ENCODE measurements around the gene ARAF. TPM values are rescaled to one million over a fixed set of nuclear protein-coding genes. Genes with fewer than 3 reads are reported as not detected.

The ARAF gene
- total RNA-seq, 4 donors from 2014 or later, result 34.0 to 59.4 (median 45.8) TPM

- no peaks in the 10 kb centered on the region for H3K4me1 ChIP-seq
- TF ChIP-seq POLR2A (IDR thresholded peaks at IDR 0.05), result no peak
- TF ChIP-seq, protein P1, sequence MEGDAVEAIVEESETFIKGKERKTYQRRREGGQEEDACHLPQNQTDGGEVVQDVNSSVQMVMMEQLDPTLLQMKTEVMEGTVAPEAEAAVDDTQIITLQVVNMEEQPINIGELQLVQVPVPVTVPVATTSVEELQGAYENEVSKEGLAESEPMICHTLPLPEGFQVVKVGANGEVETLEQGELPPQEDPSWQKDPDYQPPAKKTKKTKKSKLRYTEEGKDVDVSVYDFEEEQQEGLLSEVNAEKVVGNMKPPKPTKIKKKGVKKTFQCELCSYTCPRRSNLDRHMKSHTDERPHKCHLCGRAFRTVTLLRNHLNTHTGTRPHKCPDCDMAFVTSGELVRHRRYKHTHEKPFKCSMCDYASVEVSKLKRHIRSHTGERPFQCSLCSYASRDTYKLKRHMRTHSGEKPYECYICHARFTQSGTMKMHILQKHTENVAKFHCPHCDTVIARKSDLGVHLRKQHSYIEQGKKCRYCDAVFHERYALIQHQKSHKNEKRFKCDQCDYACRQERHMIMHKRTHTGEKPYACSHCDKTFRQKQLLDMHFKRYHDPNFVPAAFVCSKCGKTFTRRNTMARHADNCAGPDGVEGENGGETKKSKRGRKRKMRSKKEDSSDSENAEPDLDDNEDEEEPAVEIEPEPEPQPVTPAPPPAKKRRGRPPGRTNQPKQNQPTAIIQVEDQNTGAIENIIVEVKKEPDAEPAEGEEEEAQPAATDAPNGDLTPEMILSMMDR (IDR thresholded peaks at IDR 0.05), result no peak
- H3K9me3 ChIP-seq, result no peaks in the 10 kb centered on the region
- no peaks in the 10 kb centered on the region for H3K36me3 ChIP-seq
- WGBS, 2 donors, result 60 to 77% methylated on average over 9 of the region's 9 CpGs
- DNase-seq, result no peak
- H3K4me3 ChIP-seq (replicated peaks in 1 of 3), result no peak overlapping the region
- H3K27ac ChIP-seq, result no peak overlapping the region
- intact Hi-C loops (cut with DNase I), result no loop called here
- H3K27me3 ChIP-seq, result no peaks in the 10 kb centered on the region
Measured at GRCh38 chrX:47579537-47579936, 18.5 kb downstream of the ARAF start.

DNA sequence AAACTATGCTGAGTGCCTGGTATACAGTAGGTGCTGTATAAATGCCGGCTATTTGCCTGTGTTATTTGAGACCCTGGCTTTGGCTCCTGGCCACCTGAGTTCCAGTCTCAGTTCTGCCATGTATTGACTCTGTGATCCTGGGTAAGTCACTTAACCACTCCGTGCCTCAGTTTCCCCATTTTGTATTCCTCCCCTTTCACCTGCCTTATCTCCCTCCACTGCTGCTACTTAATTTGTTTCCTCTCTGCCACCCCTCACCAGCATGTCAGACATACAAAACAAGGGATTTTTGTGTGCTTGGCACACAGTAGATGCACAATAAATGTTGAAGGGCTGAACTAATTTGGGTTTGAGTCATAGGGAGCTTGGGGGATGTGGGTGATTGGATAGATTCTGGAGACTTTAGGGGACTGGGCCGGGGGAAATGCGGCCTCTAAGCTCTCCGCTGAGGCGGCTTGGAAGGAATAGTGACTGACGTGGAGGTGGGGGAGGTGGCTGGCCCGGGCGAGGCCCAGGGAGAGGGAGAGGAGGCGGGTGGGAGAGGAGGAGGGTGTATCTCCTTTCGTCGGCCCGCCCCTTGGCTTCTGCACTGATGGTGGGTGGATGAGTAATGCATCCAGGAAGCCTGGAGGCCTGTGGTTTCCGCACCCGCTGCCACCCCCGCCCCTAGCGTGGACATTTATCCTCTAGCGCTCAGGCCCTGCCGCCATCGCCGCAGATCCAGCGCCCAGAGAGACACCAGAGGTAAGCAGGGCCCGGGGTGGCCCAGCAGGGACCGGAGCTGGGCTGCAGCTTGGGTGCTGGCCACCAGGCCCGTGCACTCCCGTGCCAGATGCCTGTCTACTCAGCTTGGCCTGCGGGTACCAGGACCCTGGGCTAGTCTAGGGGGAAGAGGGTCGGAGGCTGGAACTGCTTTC is 21.0 kb downstream of the ARAF start, which contains the start of gene TIMP1:
TIMP1 (plus strand) TSS at position 706 of the 917 bp plus-strand sequence. CDS start 980 bp downstream, outside the sequence.
- Histone ChIP-seq H3K4me3 (replicated peaks in 1 of 3) (peak within 1 kb of the TSS in 1 of 3 donors; percentile 17), H3K27me3 (no peaks in the 10 kb centered on the region), H3K4me1 (no peaks in the 10 kb centered on the region), H3K27ac (peak within 1 kb of the TSS in 2 of 3 donors; percentile 33 to 45), H3K9me3 (no peaks in the 10 kb centered on the region), H3K36me3 (no peaks in the 10 kb centered on the region)
- TF ChIP-seq, protein P1 (IDR thresholded peaks at IDR 0.05), result no peak
- peak in 1 of 2 donors; percentile 32 for TF ChIP-seq POLR2A (IDR thresholded peaks at IDR 0.05)
- intact Hi-C loops (cut with DNase I), result no loop called here
- DNase-seq, result peak; percentile 72
- 20 to 26% methylated on average over 12 of the region's 28 CpGs for WGBS, 2 donors

DNA sequence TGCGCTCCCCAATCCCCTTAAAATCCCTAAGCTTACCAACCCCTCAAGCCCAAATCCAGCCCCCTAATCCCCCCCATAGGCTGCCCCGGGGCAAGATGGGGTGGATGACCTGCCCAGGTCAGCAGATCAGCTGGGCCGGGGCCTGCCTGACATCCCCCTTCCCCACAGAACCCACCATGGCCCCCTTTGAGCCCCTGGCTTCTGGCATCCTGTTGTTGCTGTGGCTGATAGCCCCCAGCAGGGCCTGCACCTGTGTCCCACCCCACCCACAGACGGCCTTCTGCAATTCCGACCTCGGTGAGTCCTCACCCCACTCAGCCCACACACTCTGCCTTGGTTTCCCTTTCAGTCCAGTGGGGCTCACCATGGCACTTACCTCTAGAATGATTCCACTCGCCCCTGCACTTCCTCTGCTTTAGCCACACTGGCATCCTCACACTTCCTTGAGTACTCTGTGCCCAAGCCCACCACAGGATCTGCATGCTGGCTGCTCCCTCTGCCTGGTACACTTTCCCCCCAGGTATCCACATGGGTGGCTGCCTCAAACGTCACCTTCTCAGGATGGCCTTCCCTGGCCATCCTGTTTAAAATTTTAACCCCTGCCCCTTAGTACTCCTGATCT is 22.3 kb downstream of the ARAF start:
- Histone ChIP-seq H3K4me1 (no peaks in the 10 kb centered on the region), H3K27ac (peak overlapping the region in 2 of 3 donors; percentile 24 to 33), H3K27me3 (no peaks in the 10 kb centered on the region), H3K4me3 (replicated peaks in 1 of 3) (no peak overlapping the region), H3K36me3 (no peaks in the 10 kb centered on the region), H3K9me3 (no peaks in the 10 kb centered on the region)
- DNase-seq, result no peak
- intact Hi-C loops (cut with DNase I), result no loop called here
- no peak for TF ChIP-seq POLR2A (IDR thresholded peaks at IDR 0.05)
- TF ChIP-seq, protein P1 (IDR thresholded peaks at IDR 0.05), result no peak
- 62 to 75% methylated on average over 8 of the region's 8 CpGs for WGBS, 2 donors

- H3K27ac ChIP-seq, result no peak overlapping the region
- no peaks in the 10 kb centered on the region for H3K36me3 ChIP-seq
- DNase-seq, result no peak
- H3K4me3 ChIP-seq (replicated peaks in 1 of 3), result no peak overlapping the region
- intact Hi-C loops (cut with DNase I), result no loop called here
- no peaks in the 10 kb centered on the region for H3K4me1 ChIP-seq
- H3K9me3 ChIP-seq, result no peaks in the 10 kb centered on the region
- WGBS, 2 donors, result 81 to 87% methylated on average over 6 of the region's 6 CpGs
- no peaks in the 10 kb centered on the region for H3K27me3 ChIP-seq
- no peak for TF ChIP-seq POLR2A (IDR thresholded peaks at IDR 0.05)
- TF ChIP-seq, protein P1 (IDR thresholded peaks at IDR 0.05), result no peak
Measured at GRCh38 chrX:47584714-47585113, 23.7 kb downstream of the ARAF start.

DNA sequence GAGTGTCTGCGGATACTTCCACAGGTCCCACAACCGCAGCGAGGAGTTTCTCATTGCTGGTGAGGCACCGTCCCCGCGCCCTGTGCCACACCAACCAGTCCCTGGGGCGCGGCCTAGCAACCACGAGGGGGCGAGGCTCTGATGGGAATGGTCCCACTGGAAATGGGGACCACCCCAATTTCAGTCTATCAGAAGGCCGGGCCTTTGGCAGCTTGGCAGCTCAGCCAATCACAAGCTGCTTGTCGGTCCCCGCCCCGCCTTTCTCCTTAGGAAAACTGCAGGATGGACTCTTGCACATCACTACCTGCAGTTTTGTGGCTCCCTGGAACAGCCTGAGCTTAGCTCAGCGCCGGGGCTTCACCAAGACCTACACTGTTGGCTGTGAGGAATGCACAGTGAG is 24.3 kb downstream of the ARAF start:
- Histone ChIP-seq H3K36me3 (no peaks in the 10 kb centered on the region), H3K4me1 (no peaks in the 10 kb centered on the region), H3K27ac (no peak overlapping the region), H3K27me3 (no peaks in the 10 kb centered on the region), H3K4me3 (replicated peaks in 1 of 3) (no peak overlapping the region), H3K9me3 (no peaks in the 10 kb centered on the region)
- intact Hi-C loops (cut with DNase I), result no loop called here
- WGBS, 2 donors, result 50% methylated on average over 2 of the region's 16 CpGs; no CpG with 5 or more reads in 1 of the 2 donors
- TF ChIP-seq POLR2A (IDR thresholded peaks at IDR 0.05), result no peak
- TF ChIP-seq, protein P1 (IDR thresholded peaks at IDR 0.05), result no peak
- DNase-seq, result no peak
